ENCODE data around the gene MYH16.

Gene MYH16

DNA sequence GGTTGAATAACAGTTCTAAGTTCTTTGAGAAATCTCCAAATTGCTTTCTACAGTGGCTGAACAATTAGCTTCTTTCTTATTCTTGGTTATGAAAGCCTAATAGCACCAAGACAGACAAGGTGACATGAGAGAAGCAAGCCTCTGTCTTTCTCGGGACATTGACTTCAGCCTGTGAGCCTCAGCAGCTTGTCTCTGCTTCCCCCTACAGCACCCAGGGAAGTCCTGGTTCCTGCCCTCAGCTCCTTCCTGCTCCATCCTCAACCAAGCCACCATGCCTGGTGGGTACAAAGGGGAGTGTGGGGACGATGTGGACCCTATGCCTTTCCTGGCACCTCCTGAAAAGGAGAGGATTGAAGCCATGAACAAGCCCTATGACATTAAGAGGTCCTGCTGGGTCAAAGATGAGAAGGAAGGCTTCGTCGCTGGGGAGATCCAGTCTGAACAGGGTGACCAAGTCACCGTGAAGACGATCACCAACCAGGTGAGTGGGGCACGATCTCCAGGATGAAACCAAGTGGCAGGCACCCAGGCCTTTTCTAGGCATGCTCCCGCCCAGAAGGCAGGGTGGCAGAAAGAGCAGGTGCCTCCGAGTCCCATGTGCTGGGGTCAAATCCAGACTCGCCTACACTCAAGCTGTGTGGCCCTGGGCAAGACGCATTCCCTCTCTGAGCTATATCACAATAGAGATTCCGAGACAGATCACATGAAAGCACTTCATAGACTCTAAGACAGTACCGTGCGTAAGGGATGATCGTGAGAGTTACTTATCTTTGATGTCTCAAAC, 33.9 kb upstream of the MYH16 start:
- TF ChIP-seq SIN3A (IDR thresholded peaks at IDR 0.05; ENCODE audit: borderline replicate concordance, insufficient read depth, low read length): no peak
- no peak for TF ChIP-seq POLR2AphosphoS5 (IDR thresholded peaks at IDR 0.05; ENCODE audit: low read depth, low read length)
- no peak for TF ChIP-seq FOXP2 (optimal IDR thresholded peaks at IDR 0.05; ENCODE audit: borderline replicate concordance, extremely low read depth, extremely low read length, insufficient read depth)
- no peak for TF ChIP-seq TAF1 (IDR thresholded peaks at IDR 0.05; ENCODE audit: borderline replicate concordance, insufficient read depth, low read length)
- TF ChIP-seq, protein P1, sequence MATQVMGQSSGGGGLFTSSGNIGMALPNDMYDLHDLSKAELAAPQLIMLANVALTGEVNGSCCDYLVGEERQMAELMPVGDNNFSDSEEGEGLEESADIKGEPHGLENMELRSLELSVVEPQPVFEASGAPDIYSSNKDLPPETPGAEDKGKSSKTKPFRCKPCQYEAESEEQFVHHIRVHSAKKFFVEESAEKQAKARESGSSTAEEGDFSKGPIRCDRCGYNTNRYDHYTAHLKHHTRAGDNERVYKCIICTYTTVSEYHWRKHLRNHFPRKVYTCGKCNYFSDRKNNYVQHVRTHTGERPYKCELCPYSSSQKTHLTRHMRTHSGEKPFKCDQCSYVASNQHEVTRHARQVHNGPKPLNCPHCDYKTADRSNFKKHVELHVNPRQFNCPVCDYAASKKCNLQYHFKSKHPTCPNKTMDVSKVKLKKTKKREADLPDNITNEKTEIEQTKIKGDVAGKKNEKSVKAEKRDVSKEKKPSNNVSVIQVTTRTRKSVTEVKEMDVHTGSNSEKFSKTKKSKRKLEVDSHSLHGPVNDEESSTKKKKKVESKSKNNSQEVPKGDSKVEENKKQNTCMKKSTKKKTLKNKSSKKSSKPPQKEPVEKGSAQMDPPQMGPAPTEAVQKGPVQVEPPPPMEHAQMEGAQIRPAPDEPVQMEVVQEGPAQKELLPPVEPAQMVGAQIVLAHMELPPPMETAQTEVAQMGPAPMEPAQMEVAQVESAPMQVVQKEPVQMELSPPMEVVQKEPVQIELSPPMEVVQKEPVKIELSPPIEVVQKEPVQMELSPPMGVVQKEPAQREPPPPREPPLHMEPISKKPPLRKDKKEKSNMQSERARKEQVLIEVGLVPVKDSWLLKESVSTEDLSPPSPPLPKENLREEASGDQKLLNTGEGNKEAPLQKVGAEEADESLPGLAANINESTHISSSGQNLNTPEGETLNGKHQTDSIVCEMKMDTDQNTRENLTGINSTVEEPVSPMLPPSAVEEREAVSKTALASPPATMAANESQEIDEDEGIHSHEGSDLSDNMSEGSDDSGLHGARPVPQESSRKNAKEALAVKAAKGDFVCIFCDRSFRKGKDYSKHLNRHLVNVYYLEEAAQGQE (IDR thresholded peaks at IDR 0.05; ENCODE audit: insufficient read depth in 1 of 2, low read depth in 2 of 2, low read length in 2 of 2): no peak

DNA sequence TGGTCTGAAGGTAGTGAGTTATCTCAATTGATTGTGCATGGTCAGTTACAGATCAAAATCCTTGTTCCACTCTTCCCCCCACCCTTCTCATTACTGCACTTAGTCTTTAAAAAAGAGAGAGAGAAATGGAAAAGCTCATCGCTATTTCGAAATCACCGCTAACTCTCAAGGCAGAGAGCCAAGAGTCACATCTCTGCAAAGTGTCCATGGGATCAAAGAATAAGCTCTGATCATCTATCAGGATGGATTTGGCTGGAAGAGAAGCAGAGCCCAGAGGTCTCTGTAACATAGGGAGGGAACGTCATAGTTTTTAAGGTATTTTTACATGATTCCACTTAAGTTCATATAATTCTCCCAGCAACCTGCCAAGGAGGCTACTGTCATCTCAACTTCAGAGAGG, 30.0 kb upstream of the MYH16 start:
- TF ChIP-seq SIN3A (IDR thresholded peaks at IDR 0.05; ENCODE audit: borderline replicate concordance, insufficient read depth, low read length): no peak
- TF ChIP-seq, protein P1 (IDR thresholded peaks at IDR 0.05; ENCODE audit: insufficient read depth in 1 of 2, low read depth in 2 of 2, low read length in 2 of 2): no peak
- TF ChIP-seq TAF1 (IDR thresholded peaks at IDR 0.05; ENCODE audit: borderline replicate concordance, insufficient read depth, low read length): no peak
- no peak for TF ChIP-seq POLR2AphosphoS5 (IDR thresholded peaks at IDR 0.05; ENCODE audit: low read depth, low read length)
- no peak for TF ChIP-seq FOXP2 (optimal IDR thresholded peaks at IDR 0.05; ENCODE audit: borderline replicate concordance, extremely low read depth, extremely low read length, insufficient read depth)

DNA sequence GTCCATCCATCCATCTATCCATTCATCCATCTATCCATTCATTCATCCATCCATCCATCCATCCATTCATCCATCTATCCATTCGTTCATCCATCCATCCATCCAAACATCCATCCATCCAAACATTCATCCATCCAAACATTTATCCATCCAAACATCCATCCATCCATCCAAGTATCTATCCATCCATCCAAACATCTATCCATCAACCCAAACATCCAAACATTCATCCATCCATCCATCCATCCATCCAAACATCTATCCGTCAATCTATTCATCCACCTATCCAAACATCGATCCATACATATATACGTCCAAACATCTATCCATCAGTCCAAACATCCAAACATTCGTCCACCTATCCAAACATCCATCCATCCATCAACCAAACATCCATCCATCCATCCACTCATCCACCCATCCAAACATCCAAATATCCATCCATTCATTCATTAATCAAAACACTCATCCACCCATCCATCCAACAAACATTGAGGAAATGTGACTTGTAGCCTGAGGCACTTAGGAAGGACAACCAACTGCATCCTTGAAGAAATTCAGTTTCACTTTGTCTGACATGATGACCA, 28.8 kb upstream of the MYH16 start:
- no peak for TF ChIP-seq SIN3A (IDR thresholded peaks at IDR 0.05; ENCODE audit: borderline replicate concordance, insufficient read depth, low read length)
- TF ChIP-seq, protein P1 (IDR thresholded peaks at IDR 0.05; ENCODE audit: insufficient read depth in 1 of 2, low read depth in 2 of 2, low read length in 2 of 2): no peak
- no peak for TF ChIP-seq FOXP2 (optimal IDR thresholded peaks at IDR 0.05; ENCODE audit: borderline replicate concordance, extremely low read depth, extremely low read length, insufficient read depth)
- no peak for TF ChIP-seq TAF1 (IDR thresholded peaks at IDR 0.05; ENCODE audit: borderline replicate concordance, insufficient read depth, low read length)
- no peak for TF ChIP-seq POLR2AphosphoS5 (IDR thresholded peaks at IDR 0.05; ENCODE audit: low read depth, low read length)

DNA sequence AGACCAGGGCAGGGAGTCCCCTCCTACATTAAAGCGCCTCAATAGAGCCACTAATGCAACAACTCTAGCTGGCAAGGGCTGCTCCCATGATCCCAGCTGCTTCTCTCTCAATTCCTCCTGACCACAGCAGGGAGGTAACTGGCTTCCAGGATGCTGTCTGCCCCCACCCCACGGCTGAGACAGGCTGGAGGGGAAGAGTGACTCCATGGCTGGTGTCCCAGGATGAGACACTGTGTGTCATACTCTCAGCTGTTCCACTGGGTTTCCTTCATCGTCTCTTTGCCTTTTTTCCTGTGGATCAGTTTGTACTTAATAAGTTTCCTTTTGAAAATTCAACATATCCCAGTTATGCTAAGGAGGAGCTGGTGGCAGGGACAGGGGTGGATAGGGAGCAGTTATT, 27.7 kb upstream of the MYH16 start:
- TF ChIP-seq, protein P1 (IDR thresholded peaks at IDR 0.05; ENCODE audit: insufficient read depth in 1 of 2, low read depth in 2 of 2, low read length in 2 of 2): no peak
- no peak for TF ChIP-seq SIN3A (IDR thresholded peaks at IDR 0.05; ENCODE audit: borderline replicate concordance, insufficient read depth, low read length)
- no peak for TF ChIP-seq FOXP2 (optimal IDR thresholded peaks at IDR 0.05; ENCODE audit: borderline replicate concordance, extremely low read depth, extremely low read length, insufficient read depth)
- no peak for TF ChIP-seq TAF1 (IDR thresholded peaks at IDR 0.05; ENCODE audit: borderline replicate concordance, insufficient read depth, low read length)
- TF ChIP-seq POLR2AphosphoS5 (IDR thresholded peaks at IDR 0.05; ENCODE audit: low read depth, low read length): no peak
